IMR-90 (cell line): ENCODE results near the gene ADGRG6.

Experiments
- CEBPB ChIP-seq: IDR thresholded peaks from 2 replicates; pipeline ENCODE4 v1.6.1; 2012; ENCODE audit warnings: low read depth, low read length, improper control_type of control experiment
- FOS ChIP-seq: fragments of 150-350 bp; IDR thresholded peaks from 2 replicates; pipeline ENCODE4 v1.6.1; 2016; ENCODE audit warnings: low read depth, low read length
- MAZ ChIP-seq: IDR thresholded peaks from 2 replicates; pipeline ENCODE4 v1.6.1; 2012; ENCODE audit warnings: low read depth, mild to moderate bottlenecking, low read length, improper control_type of control experiment, moderate library complexity, borderline replicate concordance
- NFE2L2 ChIP-seq: fragments of 150-350 bp; IDR thresholded peaks from 2 replicates; pipeline ENCODE4 v1.6.1; 2016; ENCODE audit warnings: low read depth, mild to moderate bottlenecking, low read length
- POLR2A ChIP-seq: IDR thresholded peaks from 2 replicates; pipeline ENCODE4 v1.6.1; 2012; ENCODE audit warnings: mild to moderate bottlenecking, low read depth, low read length
- RAD21 ChIP-seq: IDR thresholded peaks from 2 replicates; pipeline ENCODE4 v1.6.1; 2012; ENCODE audit warnings: low read length, improper control_type of control experiment
- RCOR1 ChIP-seq: IDR thresholded peaks from 2 replicates; pipeline ENCODE4 v1.6.1; 2012; ENCODE audit warnings: mild to moderate bottlenecking, low read length, improper control_type of control experiment; ENCODE audit not compliant: insufficient replicate concordance
- RFX5 ChIP-seq: IDR thresholded peaks from 2 replicates; pipeline ENCODE4 v1.8.0; 2012; ENCODE audit warnings: low read depth, mild to moderate bottlenecking, low read length, moderate library complexity
- SMC3 ChIP-seq: fragments of 150-350 bp; IDR thresholded peaks from 2 replicates; pipeline ENCODE4 v1.6.1; 2016; ENCODE audit warnings: low read depth, mild to moderate bottlenecking, antibody characterized with exemption, low read length, moderate library complexity
- TF ChIP-seq, protein P1 (sequence below): conservative IDR thresholded peaks from 2 replicates; pipeline ENCODE4 v1.5.1; 2012; ENCODE audit warnings: mild to moderate bottlenecking, low read depth, low read length, improper control_type of control experiment

DNA sequence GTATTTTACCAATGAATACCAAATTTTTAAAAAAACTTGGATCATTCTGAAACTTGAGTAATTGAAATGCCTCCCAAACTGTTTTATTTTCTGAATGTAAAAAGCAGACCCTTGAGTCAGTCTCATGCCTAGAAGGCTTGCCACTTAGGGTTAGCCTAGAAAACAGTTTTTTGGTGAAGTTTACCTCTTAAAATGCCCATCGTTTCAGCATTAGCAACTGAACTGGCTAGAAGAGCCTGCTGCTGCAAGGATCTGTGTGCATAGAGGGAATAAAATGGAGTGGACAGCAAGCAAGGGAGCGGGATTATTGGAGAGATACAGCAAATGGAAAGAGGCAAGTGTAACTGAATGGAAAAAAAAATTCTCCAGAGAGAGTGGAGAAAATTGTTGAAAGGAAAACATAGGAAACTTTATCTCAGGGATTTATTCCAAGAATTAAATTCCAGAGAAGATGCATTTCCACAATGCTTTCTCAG is 40.1 kb downstream of the ADGRG6 start:
- no peak for TF ChIP-seq SMC3
- TF ChIP-seq RCOR1 = no peak
- TF ChIP-seq, protein P1, sequence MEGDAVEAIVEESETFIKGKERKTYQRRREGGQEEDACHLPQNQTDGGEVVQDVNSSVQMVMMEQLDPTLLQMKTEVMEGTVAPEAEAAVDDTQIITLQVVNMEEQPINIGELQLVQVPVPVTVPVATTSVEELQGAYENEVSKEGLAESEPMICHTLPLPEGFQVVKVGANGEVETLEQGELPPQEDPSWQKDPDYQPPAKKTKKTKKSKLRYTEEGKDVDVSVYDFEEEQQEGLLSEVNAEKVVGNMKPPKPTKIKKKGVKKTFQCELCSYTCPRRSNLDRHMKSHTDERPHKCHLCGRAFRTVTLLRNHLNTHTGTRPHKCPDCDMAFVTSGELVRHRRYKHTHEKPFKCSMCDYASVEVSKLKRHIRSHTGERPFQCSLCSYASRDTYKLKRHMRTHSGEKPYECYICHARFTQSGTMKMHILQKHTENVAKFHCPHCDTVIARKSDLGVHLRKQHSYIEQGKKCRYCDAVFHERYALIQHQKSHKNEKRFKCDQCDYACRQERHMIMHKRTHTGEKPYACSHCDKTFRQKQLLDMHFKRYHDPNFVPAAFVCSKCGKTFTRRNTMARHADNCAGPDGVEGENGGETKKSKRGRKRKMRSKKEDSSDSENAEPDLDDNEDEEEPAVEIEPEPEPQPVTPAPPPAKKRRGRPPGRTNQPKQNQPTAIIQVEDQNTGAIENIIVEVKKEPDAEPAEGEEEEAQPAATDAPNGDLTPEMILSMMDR = no peak
- no peak for TF ChIP-seq CEBPB
- TF ChIP-seq POLR2A = no peak
- TF ChIP-seq RAD21 = no peak
- no peak for TF ChIP-seq MAZ
- TF ChIP-seq FOS = no peak
- no peak for TF ChIP-seq NFE2L2
- no peak for TF ChIP-seq RFX5
